K562 treated with DMSO at 1 percent for 24 hours (cell line): Measurements from ENCODE around the gene AMER1. TPM values are rescaled to one million over a fixed set of nuclear protein-coding genes. Genes with fewer than 3 reads are reported as not detected.

Experiments
- total RNA-seq: library from RNA; unstranded; fragments of 300-600 nt; gene quantifications from 2 replicates; pipeline ENCODE4 v1.2.3, GENCODE V29; 2022; ENCODE audit warnings: low read depth; ENCODE audit not compliant: insufficient read depth

Gene AMER1
- total RNA-seq: 0.80 TPM in 2 replicates

GRCh38 chrX:64205441-64205734 lies at the start of gene AMER1:
Gene AMER1 (minus strand): TSS chrX:64205708. CDS start chrX:64193286, 12,422 bp downstream.

GRCh38 chrX:64230123-64230970 lies 24.8 kb upstream of the AMER1 start, which contains the start of gene ASB12:
Gene ASB12 (minus strand): TSS chrX:64230607. CDS start chrX:64225650, 4,957 bp downstream.

Other genes starting within 250 kb of the AMER1 start
- 0.31 TPM in 1 of 2 replicates, not detected in the other for gene ASB12, start 24.9 kb upstream of the AMER1 start, total RNA-seq
- 1.5 and 2.5 TPM in 2 replicates for gene MTMR8, start 189.7 kb upstream of the AMER1 start, total RNA-seq